ENCODE data around the gene ZDHHC1. TPM values are rescaled to one million over a fixed set of nuclear protein-coding genes. Genes with fewer than 3 reads are reported as not detected.

The ZDHHC1 gene
- total RNA-seq, 1 donor: 7.6 TPM

- TF ChIP-seq CTCF (IDR thresholded peaks at IDR 0.05; ENCODE audit: insufficient read depth, low read length): no peak
- no peak for DNase-seq (ENCODE audit: low read depth)
These were observed 10.9 kb downstream of the ZDHHC1 start for GRCh38 chr16:67405336-67405735.

DNA sequence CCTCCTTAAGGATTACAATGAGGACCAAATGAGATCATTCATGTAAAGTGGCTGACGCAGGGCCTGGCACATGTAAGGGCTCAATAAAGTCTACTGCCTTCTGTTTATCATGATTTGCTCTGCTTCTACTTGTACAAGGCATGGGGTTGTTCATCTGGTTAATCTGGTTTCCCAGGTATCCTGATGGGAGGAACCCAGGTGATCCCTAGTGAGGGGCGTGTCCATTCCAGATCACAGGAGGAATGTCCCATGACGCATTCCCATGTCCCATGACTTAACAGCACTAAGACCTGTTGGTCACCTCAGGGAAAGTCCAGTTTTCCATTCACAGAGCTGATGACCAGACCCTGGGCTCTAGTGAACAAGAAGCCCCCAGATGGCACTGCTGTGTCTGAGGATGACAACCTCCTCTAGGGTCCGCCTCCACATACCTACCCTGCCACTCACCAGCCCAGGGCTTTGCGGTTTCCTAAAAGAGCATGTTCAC, 11.5 kb downstream of the ZDHHC1 start:
- TF ChIP-seq CTCF (IDR thresholded peaks at IDR 0.05; ENCODE audit: insufficient read depth, low read length): no peak
- DNase-seq (ENCODE audit: low read depth): no peak
- no peak overlapping the region for H3K4me3 ChIP-seq (ENCODE audit: low read depth, low read length)

More at GRCh38 chr16:67405336-67405735, 10.9 kb downstream of the ZDHHC1 start:
- no peak overlapping the region for H3K4me3 ChIP-seq (ENCODE audit: low read depth, low read length)

DNA sequence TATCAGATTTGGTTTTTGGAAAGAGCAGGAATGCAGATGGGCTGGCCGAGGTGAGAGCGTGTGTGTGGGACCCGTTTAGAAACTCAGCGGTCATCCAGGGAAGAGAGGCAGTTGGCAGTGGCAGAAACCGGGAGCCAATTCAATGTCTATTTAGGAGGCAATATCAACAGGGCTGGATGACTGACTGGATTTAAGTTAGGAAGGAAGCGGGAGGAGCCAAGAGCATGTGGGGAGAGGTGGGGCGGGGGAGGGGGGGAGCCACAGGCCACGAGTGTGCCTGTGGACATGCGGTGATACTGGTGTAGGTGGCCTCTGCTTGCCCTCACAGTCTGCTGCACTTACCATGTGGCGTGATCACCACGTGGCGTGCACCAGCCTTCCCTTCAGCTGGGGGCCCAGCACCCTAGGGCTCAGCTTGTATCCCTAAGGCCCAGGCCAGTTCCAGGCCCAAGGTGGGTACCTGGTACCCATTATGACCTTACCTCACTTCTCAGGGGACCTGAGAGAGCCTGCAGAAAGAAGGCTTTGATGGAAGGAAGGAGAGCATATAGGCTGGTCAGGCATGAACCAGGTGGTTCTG, 12.2 kb downstream of the ZDHHC1 start:
- no peak overlapping the region for H3K4me3 ChIP-seq (ENCODE audit: low read depth, low read length)
- TF ChIP-seq CTCF (IDR thresholded peaks at IDR 0.05; ENCODE audit: insufficient read depth, low read length): no peak
- no peak for DNase-seq (ENCODE audit: low read depth)

DNA sequence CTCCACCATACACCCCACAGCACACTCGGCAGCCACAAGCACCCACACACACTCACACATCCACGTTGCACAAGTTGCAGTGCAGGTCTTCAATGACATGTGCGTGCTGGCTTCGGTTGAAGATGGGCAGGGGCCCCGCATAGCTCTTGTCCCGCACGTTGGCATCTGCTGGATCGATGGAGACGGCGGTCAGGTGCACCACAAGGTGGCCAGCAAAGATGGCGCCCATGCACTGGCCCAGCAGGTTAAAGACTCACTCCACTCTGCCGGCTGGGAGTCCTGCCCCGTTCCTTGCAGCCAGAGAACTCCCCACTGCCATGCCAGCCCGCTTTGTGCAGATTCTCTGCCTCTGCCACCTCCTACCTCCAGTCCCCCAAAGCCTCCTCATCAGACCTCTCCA, 15.4 kb downstream of the ZDHHC1 start:
- H3K4me3 ChIP-seq (ENCODE audit: low read depth, low read length): no peak overlapping the region
- TF ChIP-seq CTCF (IDR thresholded peaks at IDR 0.05; ENCODE audit: insufficient read depth, low read length): no peak
- no peak for DNase-seq (ENCODE audit: low read depth)

DNA sequence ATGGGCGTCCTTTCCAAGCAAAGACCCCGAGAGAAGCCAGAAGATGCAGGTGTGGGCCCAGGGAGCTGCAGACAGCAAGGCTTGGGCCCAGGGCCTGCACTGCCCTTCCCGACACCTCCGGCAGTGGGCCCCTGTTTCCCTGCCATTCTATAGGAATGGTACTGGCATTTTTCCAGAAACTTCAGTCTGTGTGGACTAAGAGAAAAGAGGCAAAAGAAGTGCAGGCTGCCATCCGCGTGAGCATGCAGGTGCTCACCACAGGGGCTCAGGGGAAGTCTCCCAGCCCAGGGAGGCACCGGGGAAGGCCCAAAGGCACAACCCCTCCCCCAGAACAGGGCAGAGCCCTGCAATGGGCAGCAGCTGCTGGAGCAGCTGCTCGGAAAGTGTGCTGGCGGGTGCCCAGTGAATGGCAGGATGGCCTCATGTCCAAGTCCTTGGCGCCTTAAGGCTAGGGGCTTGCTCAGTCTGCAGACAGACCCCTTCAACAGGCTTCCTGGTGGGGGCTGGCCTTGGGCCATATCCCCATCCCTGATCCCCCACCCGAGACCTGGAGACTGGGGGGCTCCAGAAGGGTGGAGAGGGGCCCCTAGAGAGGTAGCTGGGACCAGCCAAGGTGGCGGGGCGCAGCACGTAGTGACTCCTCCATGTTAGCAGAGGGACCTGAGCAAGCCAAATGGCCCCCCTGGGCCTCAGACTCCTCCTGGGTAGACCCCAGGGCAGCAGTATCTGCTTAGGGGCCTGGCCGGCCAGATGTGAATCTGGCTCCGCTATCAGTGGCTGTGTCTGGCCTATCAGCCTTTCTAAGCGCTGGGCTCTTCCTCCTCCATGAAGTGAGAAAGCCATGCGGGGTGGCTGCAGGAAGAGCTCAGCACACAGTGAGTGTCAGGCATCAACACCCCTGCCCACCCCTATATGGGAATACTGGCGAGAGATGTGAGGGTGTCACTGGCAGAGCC, 16.2 kb downstream of the ZDHHC1 start:
- no peak for DNase-seq (ENCODE audit: low read depth)
- H3K4me3 ChIP-seq (ENCODE audit: low read depth, low read length): no peak overlapping the region
- TF ChIP-seq CTCF (IDR thresholded peaks at IDR 0.05; ENCODE audit: insufficient read depth, low read length): no peak

- peak; percentile 60 for TF ChIP-seq CTCF (IDR thresholded peaks at IDR 0.05; ENCODE audit: insufficient read depth, low read length)
- no peak overlapping the region for H3K4me3 ChIP-seq (ENCODE audit: low read depth, low read length)
- DNase-seq (ENCODE audit: low read depth): no peak
These were observed 17.0 kb downstream of the ZDHHC1 start for GRCh38 chr16:67399218-67399733.

Measured in fibroblast of the aortic adventitia (primary cell).